Gastrocnemius medialis (tissue), 4 donors: ENCODE data around the gene NFIA. TPM values are rescaled to one million over a fixed set of nuclear protein-coding genes. Genes with fewer than 3 reads are reported as not detected.

Experiments
- ATAC-seq, 2 donors: fragments of 150-250 bp; one replicate each; pipeline ENCODE4 v1.9.1; 2016
- DNase-seq, 2 donors: peaks; one replicate each; pipeline ENCODE4 v3.0.0-alpha.2; 2019
- H3K27ac ChIP-seq, 4 donors: fragments of 200-600 bp; sonication (generic); 1 replicate in 1 of 4; 2 replicates in 3 of 4; pipeline ENCODE4 v1.5.1; 2016 to 2018; ENCODE audit warnings: mild to moderate bottlenecking in 2 of 4, moderate library complexity in 1 of 4
- H3K27me3 ChIP-seq, 3 donors: fragments of 200-600 bp; sonication (generic) in 2 of 3; 1 replicate in 1 of 3; 2 replicates in 2 of 3; pipeline versions ENCODE4 v1.5.1 to v1.6.0; 2016 to 2019; ENCODE audit warnings: mild to moderate bottlenecking in 1 of 3, moderate library complexity in 1 of 3
- H3K36me3 ChIP-seq, 2 donors: fragments of 200-600 bp; sonication (generic) in 1 of 2; one replicate each; pipeline ENCODE4 v1.5.1; 2017 to 2018
- H3K4me1 ChIP-seq, 2 donors: fragments of 200-600 bp; sonication (generic) in 1 of 2; one replicate each; pipeline ENCODE4 v1.5.1; 2016 to 2017; ENCODE audit warnings: mild to moderate bottlenecking in 2 of 2
- H3K4me3 ChIP-seq, 4 donors: fragments of 200-600 bp; sonication (generic) in 3 of 4; 1 replicate in 1 of 4; 2 replicates in 3 of 4; pipeline ENCODE4 v1.5.1; 2016 to 2019; ENCODE audit warnings: mild to moderate bottlenecking in 2 of 4
- H3K9me3 ChIP-seq, 3 donors: fragments of 200-600 bp; sonication (generic) in 2 of 3; 1 replicate in 1 of 3; 2 replicates in 2 of 3; pipeline ENCODE4 v1.5.1; 2016 to 2019
- CTCF ChIP-seq, 5 experiments: fragments of 450-650 bp in 3 of 5; fragments of 200-600 bp in 2 of 5; sonication (generic) in 2 of 5; IDR thresholded peaks in 4 of 5; conservative IDR thresholded peaks in 1 of 5; 1 replicate in 4 of 5; 2 replicates in 1 of 5; pipeline ENCODE4 v1.5.1; 2016 to 2019; ENCODE audit warnings: antibody characterized with exemption in 5 of 5, mild to moderate bottlenecking in 3 of 5, moderate library complexity in 3 of 5
- POLR2A ChIP-seq, 2 donors: fragments of 450-650 bp; IDR thresholded peaks; one replicate each; pipeline ENCODE4 v1.6.1; 2017; ENCODE audit warnings: antibody characterized with exemption in 2 of 2, mild to moderate bottlenecking in 2 of 2, moderate library complexity in 2 of 2
- in situ Hi-C, 4 donors: fragments of 200-750 bp; cut with MboI; loops; one replicate each; pipeline versions ENCODE4 v1.15.0 to v1.8.0; 2017; ENCODE audit warnings: low sequenced_read_pairs in 4 of 4
- intact Hi-C: fragments of 100-400 bp; cut with DNase I; formaldehyde crosslinking; loops from one replicate; pipeline ENCODE4 v1.15.1; 2023; ENCODE audit warnings: low total_unique reads
- total RNA-seq, 4 donors: library from RNA; depleted of rRNA; stranded (reverse); fragments of >200 nt; gene quantifications; one replicate each; pipeline versions ENCODE4 v1.1.0 to v1.2.3, GENCODE V29; 2016

Gene NFIA
- total RNA-seq, 4 donors from 2014 or later, result 12.9 to 27.0 (median 26.6) TPM

- Histone ChIP-seq H3K9me3 (no peaks in the 10 kb centered on the region), H3K4me1 (peaks cover 0 to 14% of the 10 kb centered on the region in 2 donors), H3K4me3 (no peak overlapping the region), H3K36me3 (no peaks in the 10 kb centered on the region), H3K27ac (no peak overlapping the region), H3K27me3 (no peaks in the 10 kb centered on the region)
- in situ Hi-C loops, result no loop called here
- DNase-seq (no peak), ATAC-seq (no peak)
- TF ChIP-seq CTCF (IDR thresholded peaks at IDR 0.05 in 4 of 5, conservative IDR thresholded peaks at IDR 0.05 in 1 of 5) (no peak), POLR2A (IDR thresholded peaks at IDR 0.05) (no peak)
- intact Hi-C loops, result no loop called here
Measured at GRCh38 chr1:61420909-61421835, 338.8 kb downstream of the NFIA start.

- H3K27me3 ChIP-seq, result no peaks in the 10 kb centered on the region
- TF ChIP-seq POLR2A (IDR thresholded peaks at IDR 0.05) (no peak), CTCF (IDR thresholded peaks at IDR 0.05 in 4 of 5, conservative IDR thresholded peaks at IDR 0.05 in 1 of 5) (no peak)
- DNase-seq, result no peak
- ATAC-seq, result no peak
- no peak overlapping the region for H3K27ac ChIP-seq
- H3K9me3 ChIP-seq, result no peaks in the 10 kb centered on the region
- in situ Hi-C loops, result no loop called here
- intact Hi-C loops, result no loop called here
- H3K4me3 ChIP-seq, result no peak overlapping the region
- peaks cover 0 to 24% of the 10 kb centered on the region in 2 donors for H3K4me1 ChIP-seq
- H3K36me3 ChIP-seq, result no peaks in the 10 kb centered on the region
Measured at GRCh38 chr1:61423643-61424042, 341.3 kb downstream of the NFIA start.

- no peak for ATAC-seq
- no peaks in the 10 kb centered on the region for H3K36me3 ChIP-seq
- H3K9me3 ChIP-seq, result no peaks in the 10 kb centered on the region
- peaks cover 0 to 24% of the 10 kb centered on the region in 2 donors for H3K4me1 ChIP-seq
- no peak overlapping the region for H3K27ac ChIP-seq
- intact Hi-C loops, result no loop called here
- no peak overlapping the region for H3K4me3 ChIP-seq
- no peak for DNase-seq
- in situ Hi-C loops, result no loop called here
- H3K27me3 ChIP-seq, result no peaks in the 10 kb centered on the region
- no peak for TF ChIP-seq POLR2A (IDR thresholded peaks at IDR 0.05)
Measured at GRCh38 chr1:61424382-61424781, 342.0 kb downstream of the NFIA start.

GRCh38 chr1:61425040-61425439 lies 342.7 kb downstream of the NFIA start:
- Histone ChIP-seq H3K4me3 (no peak overlapping the region), H3K9me3 (no peaks in the 10 kb centered on the region), H3K27ac (no peak overlapping the region), H3K4me1 (peaks cover 0 to 24% of the 10 kb centered on the region in 2 donors), H3K27me3 (no peaks in the 10 kb centered on the region), H3K36me3 (no peaks in the 10 kb centered on the region)
- intact Hi-C loops, result no loop called here
- TF ChIP-seq CTCF (IDR thresholded peaks at IDR 0.05 in 4 of 5, conservative IDR thresholded peaks at IDR 0.05 in 1 of 5), result no peak
- TF ChIP-seq POLR2A (IDR thresholded peaks at IDR 0.05), result no peak
- DNase-seq, result no peak
- no peak for ATAC-seq
- in situ Hi-C loops, result no loop called here

GRCh38 chr1:61426254-61426653 lies 343.9 kb downstream of the NFIA start:
- no peak overlapping the region for H3K4me3 ChIP-seq
- H3K9me3 ChIP-seq, result no peaks in the 10 kb centered on the region
- H3K4me1 ChIP-seq, result peaks cover 0 to 24% of the 10 kb centered on the region in 2 donors
- TF ChIP-seq CTCF (IDR thresholded peaks at IDR 0.05 in 4 of 5, conservative IDR thresholded peaks at IDR 0.05 in 1 of 5) (no peak), POLR2A (IDR thresholded peaks at IDR 0.05) (peak in 1 of 2 donors; percentile 18)
- in situ Hi-C loops, result no loop called here
- ATAC-seq, result peak; percentile 46 to 57
- H3K36me3 ChIP-seq, result no peaks in the 10 kb centered on the region
- peak overlapping the region in 3 of 4 donors; percentile 1 to 14 (median 8) for H3K27ac ChIP-seq
- DNase-seq, result peak in 1 of 2 donors; percentile 14
- intact Hi-C loops, result no loop called here
- no peaks in the 10 kb centered on the region for H3K27me3 ChIP-seq
